AG04449 (cell line): Measurements from ENCODE around the gene GABRB2.

Experiments used
- CTCF ChIA-PET: fragments of 350-600 bp; formaldehyde crosslinking; extraction: SDS; loops from one replicate; lab custom pipeline; 2021; ENCODE audit warnings: antibody characterized with exemption; lab: Yijun Ruan, JAX
- POLR2A ChIA-PET: fragments of 400-600, 350-600 bp; formaldehyde crosslinking; extraction: SDS; loops from one replicate; lab custom pipeline; 2020; ENCODE audit warnings: antibody characterized with exemption, inconsistent platforms; lab: Yijun Ruan, JAX
- DNase-seq: peaks from one replicate; pipeline ENCODE4 v3.0.0-alpha.2; 2010; ENCODE audit warnings: low read depth, low spot score
- H3K4me3 ChIP-seq: 2 replicates; pipeline ENCODE4 v1.5.1; 2011; ENCODE audit warnings: low read depth, mild to moderate bottlenecking, control low read depth, low read length
- TF ChIP-seq, protein P1 (sequence below): IDR thresholded peaks from one replicate; pipeline ENCODE4 v1.5.1; 2011; ENCODE audit warnings: mild to moderate bottlenecking, moderate library complexity, low read length, control low read depth, inconsistent platforms; ENCODE audit not compliant: insufficient read depth; ENCODE audit errors: missing control alignments

The GABRB2 gene

DNA sequence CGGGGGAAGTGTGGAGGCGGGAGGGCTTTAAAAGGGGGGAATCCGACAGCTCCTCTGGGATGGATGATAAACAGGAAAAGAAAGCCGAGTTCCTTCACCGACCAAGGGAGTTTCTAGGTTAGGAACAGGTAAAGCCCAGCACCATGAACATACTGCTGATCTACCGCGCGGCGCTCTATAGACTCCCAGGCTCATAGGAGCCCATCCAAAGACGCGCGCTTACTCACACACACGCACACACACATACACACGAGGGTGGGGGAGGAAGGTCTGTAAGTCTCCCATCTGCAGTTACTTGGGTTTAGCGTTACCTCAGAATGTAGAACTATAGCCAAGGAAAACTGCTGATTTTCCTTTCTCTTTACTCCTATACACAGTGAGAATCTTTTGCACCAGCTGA is 2.6 kb upstream of the GABRB2 start:
- H3K4me3 ChIP-seq: no peak overlapping the region
- DNase-seq: no peak
- TF ChIP-seq, protein P1, sequence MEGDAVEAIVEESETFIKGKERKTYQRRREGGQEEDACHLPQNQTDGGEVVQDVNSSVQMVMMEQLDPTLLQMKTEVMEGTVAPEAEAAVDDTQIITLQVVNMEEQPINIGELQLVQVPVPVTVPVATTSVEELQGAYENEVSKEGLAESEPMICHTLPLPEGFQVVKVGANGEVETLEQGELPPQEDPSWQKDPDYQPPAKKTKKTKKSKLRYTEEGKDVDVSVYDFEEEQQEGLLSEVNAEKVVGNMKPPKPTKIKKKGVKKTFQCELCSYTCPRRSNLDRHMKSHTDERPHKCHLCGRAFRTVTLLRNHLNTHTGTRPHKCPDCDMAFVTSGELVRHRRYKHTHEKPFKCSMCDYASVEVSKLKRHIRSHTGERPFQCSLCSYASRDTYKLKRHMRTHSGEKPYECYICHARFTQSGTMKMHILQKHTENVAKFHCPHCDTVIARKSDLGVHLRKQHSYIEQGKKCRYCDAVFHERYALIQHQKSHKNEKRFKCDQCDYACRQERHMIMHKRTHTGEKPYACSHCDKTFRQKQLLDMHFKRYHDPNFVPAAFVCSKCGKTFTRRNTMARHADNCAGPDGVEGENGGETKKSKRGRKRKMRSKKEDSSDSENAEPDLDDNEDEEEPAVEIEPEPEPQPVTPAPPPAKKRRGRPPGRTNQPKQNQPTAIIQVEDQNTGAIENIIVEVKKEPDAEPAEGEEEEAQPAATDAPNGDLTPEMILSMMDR: no peak
- POLR2A ChIA-PET: no interaction called here
- CTCF ChIA-PET: no interaction called here

GRCh38 chr5:161548487-161549094 is 2.1 kb upstream of the GABRB2 start:
- ChIA-PET CTCF (no interaction called here), POLR2A (interaction anchor here (0.5 kb wide), 1 partner anchor 153 kb away, joined by 3 read pairs; no protein-coding TSS in a partner anchor)
- H3K4me3 ChIP-seq: no peak overlapping the region
- TF ChIP-seq, protein P1: no peak
- DNase-seq: no peak

GRCh38 chr5:161547738-161548486 is 1.4 kb upstream of the GABRB2 start:
- ChIA-PET CTCF (no interaction called here), POLR2A (interaction anchor here (0.5 kb wide), 1 partner anchor 152 kb away, joined by 3 read pairs; no protein-coding TSS in a partner anchor)
- H3K4me3 ChIP-seq: no peak overlapping the region
- TF ChIP-seq, protein P1: no peak
- DNase-seq: no peak

- ChIA-PET CTCF (no interaction called here), POLR2A (no interaction called here)
- TF ChIP-seq, protein P1: no peak
- no peak overlapping the region for H3K4me3 ChIP-seq
- no peak for DNase-seq
Observed at GRCh38 chr5:161547406-161547737, 847 bp upstream of the GABRB2 start.

DNA sequence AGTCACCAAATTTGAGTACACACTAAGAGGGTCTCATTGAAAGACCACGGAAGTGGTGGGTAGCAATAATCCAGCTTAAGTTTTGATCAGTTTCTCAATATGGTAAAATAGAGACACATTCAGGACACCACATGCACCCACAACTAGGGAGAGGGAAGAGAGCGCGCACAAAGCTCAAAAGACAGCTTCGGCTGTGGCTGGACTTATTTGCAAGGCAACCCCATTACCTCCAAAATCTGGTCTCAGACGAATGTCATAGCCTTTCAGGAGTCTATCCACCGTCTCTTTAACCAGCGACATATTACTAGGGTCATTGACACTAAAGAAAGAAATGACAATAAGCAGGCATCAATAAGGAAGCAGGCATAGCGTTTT is 443 bp downstream of the GABRB2 start:
- ChIA-PET POLR2A (no interaction called here), CTCF (interaction anchor here (1.0 to 4.9 kb wide), 2 partner anchors 1802 to 1863 kb away, joined by 3 to 42 read pairs; no protein-coding TSS in a partner anchor)
- no peak overlapping the region for H3K4me3 ChIP-seq
- DNase-seq: no peak
- TF ChIP-seq, protein P1: no peak

GRCh38 chr5:161545344-161546094 is 1.0 kb downstream of the GABRB2 start:
- POLR2A ChIA-PET: no interaction called here

More at GRCh38 chr5:161545344-161546094, 1.0 kb downstream of the GABRB2 start:
- CTCF ChIA-PET: interaction anchor here (1.0 to 4.9 kb wide), 3 partner anchors 27 to 1863 kb away, joined by 3 to 42 read pairs (median 3); no protein-coding TSS in a partner anchor
- H3K4me3 ChIP-seq: no peak overlapping the region
- no peak for DNase-seq
- TF ChIP-seq, protein P1: no peak
